ENCODE data around the gene EXOSC7.
A peak's percentile ranks its signal among the peaks of the same experiment; 100 is the strongest.

Gene EXOSC7

GRCh38 chr3:45010811-45011333, 34.8 kb downstream of the EXOSC7 start:
- no peaks in the 10 kb centered on the region; the same call in 1 of the 2 replicates for H3K36me3 ChIP-seq (ENCODE audit: insufficient read depth, low read length)

DNA sequence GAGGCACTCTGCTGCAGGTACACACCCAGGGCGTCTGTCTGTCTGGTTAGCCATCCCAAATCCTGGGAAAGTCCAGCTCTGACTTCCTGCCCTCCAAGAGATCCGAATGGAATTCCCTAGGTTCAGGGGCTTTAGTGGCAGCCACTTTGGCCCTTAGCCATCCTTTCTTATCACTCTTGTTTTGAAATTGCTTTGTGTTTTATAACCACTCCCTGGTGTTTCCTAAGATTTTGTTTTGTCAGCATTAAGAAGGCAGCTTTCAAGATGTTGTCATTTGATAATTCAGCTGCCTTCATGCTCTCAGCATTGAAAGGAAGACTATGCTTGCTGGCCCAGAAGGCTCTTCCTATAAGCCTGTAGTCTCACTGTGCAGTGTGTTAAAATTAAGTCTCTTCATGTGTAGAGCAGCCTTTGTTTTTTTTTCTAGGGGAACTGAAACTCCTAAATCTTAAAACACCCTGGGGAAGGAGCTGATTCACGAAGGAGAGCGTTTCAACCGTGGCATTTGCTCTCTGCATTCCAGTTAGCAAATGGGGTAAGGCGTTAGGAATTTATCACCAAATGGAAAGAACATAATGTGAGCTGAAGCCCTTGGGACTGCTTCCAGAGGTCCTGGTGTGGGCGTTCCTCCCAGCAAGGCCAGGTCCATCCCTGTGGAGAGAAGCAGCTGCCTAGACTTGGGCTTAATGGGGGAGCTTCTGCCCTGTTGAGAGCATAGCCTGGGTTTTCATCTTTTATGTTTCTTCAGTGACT, 35.9 kb downstream of the EXOSC7 start:
- DNase-seq (ENCODE audit: low read depth, low spot score), result peak; percentile 8
- TF ChIP-seq EZH2 (IDR thresholded peaks at IDR 0.05) (no peak), POLR2AphosphoS5 (IDR thresholded peaks at IDR 0.05; ENCODE audit: borderline replicate concordance, low read depth, low read length) (no peak), FOXP2 (optimal IDR thresholded peaks at IDR 0.05; ENCODE audit: control extremely low read depth, extremely low read length, insufficient read depth) (no peak)
- H3K9ac ChIP-seq (ENCODE audit: insufficient read length), result no peak overlapping the region
- H3K4me3 ChIP-seq, result peak overlapping the region; percentile 15; the same call in 1 of the 2 replicates
- peak overlapping the region; percentile 85 for H3K27ac ChIP-seq
- no peaks in the 10 kb centered on the region for H3K9me3 ChIP-seq (ENCODE audit: low read depth, low read length)
- H3K36me3 ChIP-seq (ENCODE audit: insufficient read depth, low read length), result no peaks in the 10 kb centered on the region; the same call in 1 of the 2 replicates

More at GRCh38 chr3:45010811-45011333, 34.8 kb downstream of the EXOSC7 start:
- no peaks in the 10 kb centered on the region for H3K9me3 ChIP-seq (ENCODE audit: low read depth, low read length)
- TF ChIP-seq EZH2 (IDR thresholded peaks at IDR 0.05), result no peak
- no peak for TF ChIP-seq POLR2AphosphoS5 (IDR thresholded peaks at IDR 0.05; ENCODE audit: borderline replicate concordance, low read depth, low read length)
- no peak for TF ChIP-seq FOXP2 (optimal IDR thresholded peaks at IDR 0.05; ENCODE audit: control extremely low read depth, extremely low read length, insufficient read depth)
- H3K27ac ChIP-seq, result peak overlapping the region; percentile 85
- no peak for DNase-seq (ENCODE audit: low read depth, low spot score)
- H3K4me3 ChIP-seq, result no peak overlapping the region
- no peak overlapping the region for H3K9ac ChIP-seq (ENCODE audit: insufficient read length)

GRCh38 chr3:45012577-45012976, 36.5 kb downstream of the EXOSC7 start:
- no peak for DNase-seq (ENCODE audit: low read depth, low spot score)
- Histone ChIP-seq H3K4me3 (no peak overlapping the region), H3K27ac (peak overlapping the region; percentile 85; the same call in 1 of the 2 replicates), H3K9ac (ENCODE audit: insufficient read length) (no peak overlapping the region), H3K36me3 (ENCODE audit: insufficient read depth, low read length) (no peaks in the 10 kb centered on the region; the same call in 1 of the 2 replicates), H3K9me3 (ENCODE audit: low read depth, low read length) (no peaks in the 10 kb centered on the region)
- no peak for TF ChIP-seq EZH2 (IDR thresholded peaks at IDR 0.05)
- TF ChIP-seq POLR2AphosphoS5 (IDR thresholded peaks at IDR 0.05; ENCODE audit: borderline replicate concordance, low read depth, low read length), result no peak
- TF ChIP-seq FOXP2 (optimal IDR thresholded peaks at IDR 0.05; ENCODE audit: control extremely low read depth, extremely low read length, insufficient read depth), result no peak

- TF ChIP-seq FOXP2 (optimal IDR thresholded peaks at IDR 0.05; ENCODE audit: control extremely low read depth, extremely low read length, insufficient read depth) (no peak), POLR2AphosphoS5 (IDR thresholded peaks at IDR 0.05; ENCODE audit: borderline replicate concordance, low read depth, low read length) (no peak), EZH2 (IDR thresholded peaks at IDR 0.05) (no peak)
- no peak overlapping the region for H3K9ac ChIP-seq (ENCODE audit: insufficient read length)
- no peaks in the 10 kb centered on the region; the same call in 1 of the 2 replicates for H3K36me3 ChIP-seq (ENCODE audit: insufficient read depth, low read length)
- H3K4me3 ChIP-seq, result no peak overlapping the region
- H3K27ac ChIP-seq, result no peak overlapping the region
- no peaks in the 10 kb centered on the region for H3K9me3 ChIP-seq (ENCODE audit: low read depth, low read length)
- no peak for DNase-seq (ENCODE audit: low read depth, low spot score)
Observed at GRCh38 chr3:45016916-45017315, 40.9 kb downstream of the EXOSC7 start.

DNA sequence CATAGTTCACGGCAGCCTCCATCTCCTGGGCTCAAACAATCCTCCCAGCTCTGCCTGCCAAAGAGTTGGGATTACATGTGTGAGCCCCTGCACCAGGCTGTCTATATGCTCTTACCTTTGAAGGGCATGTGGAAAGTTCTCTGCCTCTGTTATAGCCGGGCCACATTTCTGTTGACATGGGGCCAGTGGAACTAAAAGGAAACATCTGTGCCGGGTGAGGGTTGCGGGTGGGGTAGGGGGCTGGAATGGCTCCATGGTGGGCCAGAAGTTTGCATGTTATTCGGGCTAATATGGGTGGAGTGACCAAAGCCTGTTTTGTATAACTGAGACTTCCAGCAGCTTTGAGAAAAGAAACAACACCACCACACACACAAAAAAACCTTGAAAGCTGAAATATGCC, 41.8 kb downstream of the EXOSC7 start:
- no peaks in the 10 kb centered on the region; the same call in 1 of the 2 replicates for H3K36me3 ChIP-seq (ENCODE audit: insufficient read depth, low read length)
- H3K9me3 ChIP-seq (ENCODE audit: low read depth, low read length), result no peaks in the 10 kb centered on the region
- no peak overlapping the region for H3K4me3 ChIP-seq
- no peak overlapping the region for H3K27ac ChIP-seq
- TF ChIP-seq EZH2 (IDR thresholded peaks at IDR 0.05) (no peak), POLR2AphosphoS5 (IDR thresholded peaks at IDR 0.05; ENCODE audit: borderline replicate concordance, low read depth, low read length) (no peak), FOXP2 (optimal IDR thresholded peaks at IDR 0.05; ENCODE audit: control extremely low read depth, extremely low read length, insufficient read depth) (no peak)
- H3K9ac ChIP-seq (ENCODE audit: insufficient read length), result no peak overlapping the region
- no peak for DNase-seq (ENCODE audit: low read depth, low spot score)

- Histone ChIP-seq H3K36me3 (ENCODE audit: insufficient read depth, low read length) (no peaks in the 10 kb centered on the region), H3K9ac (ENCODE audit: insufficient read length) (no peak overlapping the region), H3K4me3 (no peak overlapping the region), H3K9me3 (ENCODE audit: low read depth, low read length) (no peaks in the 10 kb centered on the region), H3K27ac (no peak overlapping the region)
- DNase-seq (ENCODE audit: low read depth, low spot score), result no peak
- no peak for TF ChIP-seq POLR2AphosphoS5 (IDR thresholded peaks at IDR 0.05; ENCODE audit: borderline replicate concordance, low read depth, low read length)
- no peak for TF ChIP-seq FOXP2 (optimal IDR thresholded peaks at IDR 0.05; ENCODE audit: control extremely low read depth, extremely low read length, insufficient read depth)
- no peak for TF ChIP-seq EZH2 (IDR thresholded peaks at IDR 0.05)
Observed at GRCh38 chr3:45020534-45020933, 44.5 kb downstream of the EXOSC7 start.

DNA sequence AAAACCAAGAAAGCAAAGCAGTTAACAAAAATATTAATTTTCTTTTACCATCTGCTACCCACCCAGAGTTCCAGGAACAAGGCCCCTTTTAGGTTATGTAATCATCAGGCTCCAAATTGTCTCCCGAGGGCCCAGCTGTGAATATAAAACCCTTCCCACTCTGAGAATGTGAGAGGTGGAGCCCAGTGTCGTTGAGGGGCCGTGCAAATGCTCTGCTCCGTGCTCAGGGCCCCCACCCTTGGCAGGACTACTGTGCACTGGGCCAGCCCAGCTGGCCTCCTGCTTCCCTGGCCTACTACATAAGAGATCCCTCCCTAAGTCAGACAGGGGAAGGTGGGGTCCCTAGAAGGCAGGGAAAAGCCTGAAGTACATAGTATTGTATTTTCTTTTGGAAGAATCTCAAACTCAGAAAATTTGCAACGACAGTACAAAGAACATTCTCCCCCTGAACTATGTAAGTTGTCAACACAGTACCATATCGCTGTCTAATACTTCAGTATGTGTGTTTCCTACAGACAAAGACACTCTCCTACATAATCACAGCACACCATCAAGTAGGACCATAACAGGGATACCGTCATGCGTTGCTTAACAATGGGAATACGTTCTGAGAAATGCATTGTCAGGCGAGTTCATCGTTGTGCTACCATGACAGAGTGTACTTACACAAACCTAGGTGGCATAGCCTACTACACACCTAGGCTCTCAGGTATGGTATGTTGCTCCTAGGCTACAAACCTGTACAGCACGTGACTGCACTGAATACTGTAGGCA, 45.7 kb downstream of the EXOSC7 start:
- no peak overlapping the region for H3K9ac ChIP-seq (ENCODE audit: insufficient read length)
- DNase-seq (ENCODE audit: low read depth, low spot score), result no peak
- no peaks in the 10 kb centered on the region for H3K36me3 ChIP-seq (ENCODE audit: insufficient read depth, low read length)
- no peak overlapping the region for H3K27ac ChIP-seq
- no peaks in the 10 kb centered on the region for H3K9me3 ChIP-seq (ENCODE audit: low read depth, low read length)
- TF ChIP-seq POLR2AphosphoS5 (IDR thresholded peaks at IDR 0.05; ENCODE audit: borderline replicate concordance, low read depth, low read length) (no peak), FOXP2 (optimal IDR thresholded peaks at IDR 0.05; ENCODE audit: control extremely low read depth, extremely low read length, insufficient read depth) (no peak), EZH2 (IDR thresholded peaks at IDR 0.05) (no peak)
- H3K4me3 ChIP-seq, result no peak overlapping the region

DNA sequence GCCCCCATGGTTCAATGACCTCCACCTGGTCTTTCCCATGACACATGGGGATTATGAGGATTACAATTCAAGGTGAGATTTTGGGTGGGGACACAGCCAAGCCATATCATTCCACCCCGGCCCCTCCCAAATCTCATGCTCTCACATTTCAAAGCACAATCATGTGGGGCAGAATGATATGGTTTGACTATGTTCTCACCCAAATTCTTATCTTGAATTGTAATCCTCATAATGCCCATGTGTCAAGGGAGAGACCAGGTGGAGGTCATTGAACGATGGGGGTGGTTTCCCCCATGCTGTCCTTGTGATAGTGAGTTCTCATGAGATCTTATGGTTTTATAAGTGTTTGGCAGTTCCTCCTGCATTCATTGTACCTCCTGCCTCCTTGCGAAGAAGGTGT, 47.6 kb downstream of the EXOSC7 start:
- H3K9ac ChIP-seq (ENCODE audit: insufficient read length), result no peak overlapping the region
- no peak for DNase-seq (ENCODE audit: low read depth, low spot score)
- no peaks in the 10 kb centered on the region for H3K9me3 ChIP-seq (ENCODE audit: low read depth, low read length)
- H3K36me3 ChIP-seq (ENCODE audit: insufficient read depth, low read length), result no peaks in the 10 kb centered on the region
- H3K27ac ChIP-seq, result no peak overlapping the region
- no peak overlapping the region for H3K4me3 ChIP-seq
- TF ChIP-seq EZH2 (IDR thresholded peaks at IDR 0.05) (no peak), POLR2AphosphoS5 (IDR thresholded peaks at IDR 0.05; ENCODE audit: borderline replicate concordance, low read depth, low read length) (no peak), FOXP2 (optimal IDR thresholded peaks at IDR 0.05; ENCODE audit: control extremely low read depth, extremely low read length, insufficient read depth) (no peak)
